ENCODE results near the gene C4orf51. TPM values are rescaled to one million over a fixed set of nuclear protein-coding genes. Genes with fewer than 3 reads are reported as not detected.
"Not testable (repeated sequence)": the region's sequence is repeated elsewhere in the genome, so short reads cannot be mapped to it uniquely, and the experiment has no call there.

Gene C4orf51
- not detected in 2 replicates for total RNA-seq (2014; rRNA removed; shearing (Covaris generic))

GRCh38 chr4:145679991-145680455 is at the start of gene C4orf51:
Gene C4orf51, plus strand, starts transcription at chr4:145680146. Its CDS starts 58 bp downstream, at chr4:145680204.
- Histone ChIP-seq H3K9me3 (replicated peaks) (no peaks in the 10 kb centered on the region), H3K36me3 (no peaks in the 10 kb centered on the region), H3K27ac (no peak within 1 kb of the TSS), H3K4me3 (no peak within 1 kb of the TSS), H3K27me3 (no peaks in the 10 kb centered on the region), H3K4me1 (peaks cover 10% of the 10 kb centered on the region)
- peak in 1 of 2 experiments; percentile 21 for DNase-seq

GRCh38 chr4:145635117-145635516 is 44.8 kb upstream of the C4orf51 start:
- Histone ChIP-seq H3K4me1 (no peaks in the 10 kb centered on the region), H3K9me3 (replicated peaks) (no peaks in the 10 kb centered on the region), H3K27ac (no peak overlapping the region), H3K27me3 (no peaks in the 10 kb centered on the region), H3K4me3 (no peak overlapping the region), H3K36me3 (no peaks in the 10 kb centered on the region; the same call in 1 of the 2 replicates)
- DNase-seq = no peak

- no peaks in the 10 kb centered on the region; the same call in 1 of the 2 replicates for H3K36me3 ChIP-seq
- H3K27me3 ChIP-seq = no peaks in the 10 kb centered on the region
- H3K4me3 ChIP-seq = no peak overlapping the region
- no peaks in the 10 kb centered on the region for H3K9me3 ChIP-seq (replicated peaks)
- no peak overlapping the region for H3K27ac ChIP-seq
- no peak for DNase-seq
- H3K4me1 ChIP-seq = no peaks in the 10 kb centered on the region
These were observed 44.3 kb upstream of the C4orf51 start for GRCh38 chr4:145635630-145636029.

- Histone ChIP-seq H3K36me3 (no peaks in the 10 kb centered on the region), H3K4me1 (no peaks in the 10 kb centered on the region), H3K9me3 (replicated peaks) (no peaks in the 10 kb centered on the region), H3K27ac (no peak overlapping the region), H3K27me3 (no peaks in the 10 kb centered on the region), H3K4me3 (no peak overlapping the region)
- no peak for DNase-seq
These were observed 40.7 kb upstream of the C4orf51 start for GRCh38 chr4:145639186-145639698.

GRCh38 chr4:145640236-145640635 is 39.7 kb upstream of the C4orf51 start:
- not testable (repeated sequence) for H3K27ac ChIP-seq; H3K36me3 ChIP-seq; H3K4me1 ChIP-seq; H3K27me3 ChIP-seq; H3K4me3 ChIP-seq; H3K9me3 ChIP-seq (replicated peaks)
- DNase-seq = peak in 1 of 2 experiments; percentile 6

- Histone ChIP-seq H3K4me3 (no peak overlapping the region), H3K36me3 (no peaks in the 10 kb centered on the region), H3K4me1 (no peaks in the 10 kb centered on the region), H3K27ac (no peak overlapping the region), H3K27me3 (no peaks in the 10 kb centered on the region), H3K9me3 (replicated peaks) (no peaks in the 10 kb centered on the region)
- DNase-seq = no peak
These were observed 36.7 kb upstream of the C4orf51 start for GRCh38 chr4:145643295-145643694.

GRCh38 chr4:145644699-145645098 is 35.2 kb upstream of the C4orf51 start:
- H3K4me1 ChIP-seq = no peaks in the 10 kb centered on the region
- DNase-seq = no peak
- no peak overlapping the region for H3K4me3 ChIP-seq
- no peaks in the 10 kb centered on the region for H3K36me3 ChIP-seq
- no peaks in the 10 kb centered on the region for H3K27me3 ChIP-seq
- no peak overlapping the region for H3K27ac ChIP-seq
- no peaks in the 10 kb centered on the region for H3K9me3 ChIP-seq (replicated peaks)

GRCh38 chr4:145656156-145656555 is 23.8 kb upstream of the C4orf51 start:
- no peak for DNase-seq
- Histone ChIP-seq H3K4me1 (no peaks in the 10 kb centered on the region), H3K9me3 (replicated peaks) (no peaks in the 10 kb centered on the region), H3K27me3 (no peaks in the 10 kb centered on the region), H3K4me3 (no peak overlapping the region), H3K36me3 (no peaks in the 10 kb centered on the region), H3K27ac (no peak overlapping the region)

- DNase-seq = no peak
These were observed 19.9 kb upstream of the C4orf51 start for GRCh38 chr4:145660064-145660463.

GRCh38 chr4:145663194-145663593 is 16.8 kb upstream of the C4orf51 start:
- Histone ChIP-seq H3K36me3 (no peaks in the 10 kb centered on the region), H3K4me1 (no peaks in the 10 kb centered on the region), H3K9me3 (replicated peaks) (no peaks in the 10 kb centered on the region), H3K27ac (no peak overlapping the region), H3K27me3 (no peaks in the 10 kb centered on the region), H3K4me3 (no peak overlapping the region)
- no peak for DNase-seq

More at GRCh38 chr4:145660064-145660463, 19.9 kb upstream of the C4orf51 start:
- Histone ChIP-seq H3K36me3 (no peaks in the 10 kb centered on the region), H3K9me3 (replicated peaks) (no peaks in the 10 kb centered on the region), H3K27me3 (no peaks in the 10 kb centered on the region), H3K4me1 (no peaks in the 10 kb centered on the region), H3K4me3 (no peak overlapping the region), H3K27ac (no peak overlapping the region)

- H3K27me3 ChIP-seq = no peaks in the 10 kb centered on the region
- no peaks in the 10 kb centered on the region for H3K4me1 ChIP-seq
- no peaks in the 10 kb centered on the region for H3K9me3 ChIP-seq (replicated peaks)
- H3K27ac ChIP-seq = no peak overlapping the region
- no peak for DNase-seq
- H3K4me3 ChIP-seq = no peak overlapping the region
- no peaks in the 10 kb centered on the region for H3K36me3 ChIP-seq
These were observed 14.2 kb upstream of the C4orf51 start for GRCh38 chr4:145665773-145666172.

GRCh38 chr4:145670422-145670821 is 9.5 kb upstream of the C4orf51 start:
- Histone ChIP-seq H3K27ac (no peak overlapping the region), H3K4me1 (no peaks in the 10 kb centered on the region), H3K36me3 (no peaks in the 10 kb centered on the region), H3K9me3 (replicated peaks) (no peaks in the 10 kb centered on the region), H3K4me3 (no peak overlapping the region), H3K27me3 (no peaks in the 10 kb centered on the region)
- no peak for DNase-seq

GRCh38 chr4:145679520-145679919 is 426 bp upstream of the C4orf51 start:
- no peaks in the 10 kb centered on the region for H3K9me3 ChIP-seq (replicated peaks)
- H3K4me1 ChIP-seq = peaks cover 10% of the 10 kb centered on the region
- no peak overlapping the region for H3K27ac ChIP-seq
- H3K27me3 ChIP-seq = no peaks in the 10 kb centered on the region
- H3K4me3 ChIP-seq = no peak overlapping the region
- no peaks in the 10 kb centered on the region for H3K36me3 ChIP-seq
- DNase-seq = peak; percentile 51 to 72

- no peak for DNase-seq
- peaks cover 10% of the 10 kb centered on the region for H3K4me1 ChIP-seq
- no peaks in the 10 kb centered on the region for H3K27me3 ChIP-seq
- no peaks in the 10 kb centered on the region for H3K9me3 ChIP-seq (replicated peaks)
- no peak overlapping the region for H3K27ac ChIP-seq
- no peaks in the 10 kb centered on the region for H3K36me3 ChIP-seq
- no peak overlapping the region for H3K4me3 ChIP-seq
These were observed 956 bp downstream of the C4orf51 start for GRCh38 chr4:145680902-145681301.

- H3K27ac ChIP-seq = no peak overlapping the region
- no peak overlapping the region for H3K4me3 ChIP-seq
- no peak for DNase-seq
- no peaks in the 10 kb centered on the region for H3K27me3 ChIP-seq
- no peaks in the 10 kb centered on the region for H3K9me3 ChIP-seq (replicated peaks)
- H3K36me3 ChIP-seq = no peaks in the 10 kb centered on the region
- H3K4me1 ChIP-seq = peaks cover 10% of the 10 kb centered on the region
These were observed 1.6 kb downstream of the C4orf51 start for GRCh38 chr4:145681518-145681917.

GRCh38 chr4:145681956-145682355 is 2.0 kb downstream of the C4orf51 start:
- Histone ChIP-seq H3K4me3 (no peak overlapping the region), H3K36me3 (no peaks in the 10 kb centered on the region), H3K27ac (no peak overlapping the region), H3K27me3 (no peaks in the 10 kb centered on the region), H3K9me3 (replicated peaks) (no peaks in the 10 kb centered on the region), H3K4me1 (peaks cover 10% of the 10 kb centered on the region)
- no peak for DNase-seq
